PC-3 (cell line): ENCODE results near the gene SLF1. TPM values are rescaled to one million over a fixed set of nuclear protein-coding genes. Genes with fewer than 3 reads are reported as not detected.

Experiments used
- ATAC-seq: fragments of 200-7000 bp; cut with Tn5 transposase; 2 replicates; pipeline ENCODE4 v1.9.1; 2020; ENCODE audit warnings: mild to moderate bottlenecking, moderate library complexity
- BruUV-seq: library from RNA; stranded (reverse); fragments of 400-500 nt; replicated peaks from 2 replicates; lab custom pipeline; 2021; lab: Mats Ljungman, UMichigan
- CTCF ChIA-PET: fragments of 300-600 bp; sonication (Branson Sonifier 250); formaldehyde crosslinking; loops from one replicate; lab custom pipeline; 2022; ENCODE audit warnings: antibody characterized with exemption; lab: Charles Lee
- POLR2A ChIA-PET: fragments of 300-600 bp; sonication (Branson Sonifier 250); formaldehyde crosslinking; loops from one replicate; lab custom pipeline; 2022; ENCODE audit warnings: antibody characterized with exemption; ENCODE audit not compliant: unreplicated experiment; lab: Charles Lee
- DNase-seq: peaks from one replicate; pipeline ENCODE4 v3.0.0-alpha.2; 2015
- H2AFZ ChIP-seq: fragments of 300-600 bp; sonication (generic); 2 replicates; pipeline ENCODE4 v1.6.0; 2016; ENCODE audit warnings: antibody characterized with exemption, low read length
- H3F3A ChIP-seq: fragments of 300-600 bp; sonication (generic); one replicate; pipeline ENCODE4 v1.6.0; 2017; ENCODE audit warnings: antibody characterized with exemption, low read length, control low read depth, mild to moderate bottlenecking; ENCODE audit not compliant: unreplicated experiment
- H3K27ac ChIP-seq: fragments of 300-600 bp; sonication (generic); 2 replicates; pipeline ENCODE4 v1.5.1; 2016; ENCODE audit warnings: mild to moderate bottlenecking, low read length
- H3K27me3 ChIP-seq: fragments of 300-600 bp; sonication (generic); 2 replicates; pipeline ENCODE4 v1.6.1; 2016; ENCODE audit warnings: low read length, mixed read lengths
- H3K36me3 ChIP-seq: fragments of 300-600 bp; sonication (generic); 2 replicates; pipeline ENCODE4 v1.6.1; 2016; ENCODE audit warnings: low read depth, mixed run types, low read length, mixed read lengths
- H3K4me1 ChIP-seq: fragments of 300-600 bp; sonication (generic); 2 replicates; pipeline ENCODE4 v1.5.1; 2016; ENCODE audit warnings: low read length; ENCODE audit not compliant: insufficient read depth
- H3K4me2 ChIP-seq: fragments of 300-600 bp; sonication (generic); 2 replicates; pipeline ENCODE4 v1.6.0; 2016; ENCODE audit warnings: low read length
- H3K4me3 ChIP-seq: fragments of 300-600 bp; sonication (generic); 2 replicates; pipeline ENCODE4 v1.5.1; 2016; ENCODE audit warnings: mild to moderate bottlenecking, low read length, mixed read lengths
- H3K79me2 ChIP-seq: fragments of 300-600 bp; sonication (generic); 2 replicates; pipeline ENCODE4 v1.6.1; 2017; ENCODE audit warnings: low read length, mixed read lengths
- H3K9ac ChIP-seq: fragments of 300-600 bp; sonication (generic); 2 replicates; pipeline ENCODE4 v1.6.0; 2016; ENCODE audit warnings: mild to moderate bottlenecking, low read length
- H3K9me2 ChIP-seq: fragments of 300-600 bp; sonication (generic); replicated peaks from 2 replicates; pipeline ENCODE4 v1.6.1; 2016; ENCODE audit warnings: mixed run types, low read length, mixed read lengths
- H3K9me3 ChIP-seq: fragments of 300-600 bp; sonication (generic); 2 replicates; pipeline ENCODE4 v1.6.1; 2016; ENCODE audit warnings: low read length, mixed read lengths
- H4K20me1 ChIP-seq: fragments of 300-600 bp; sonication (generic); 2 replicates; pipeline ENCODE4 v1.6.1; 2016; ENCODE audit warnings: low read length, mixed read lengths
- EZH2 ChIP-seq: fragments of 300-600 bp; sonication (generic); IDR thresholded peaks from one replicate; pipeline ENCODE4 v1.6.1; 2017; ENCODE audit warnings: antibody characterized with exemption, mild to moderate bottlenecking, low read length; ENCODE audit not compliant: unreplicated experiment
- EZH2phosphoT487 ChIP-seq: fragments of 300-600 bp; sonication (generic); IDR thresholded peaks from 2 replicates; pipeline ENCODE4 v1.6.1; 2018; ENCODE audit warnings: mild to moderate bottlenecking, antibody characterized with exemption, low read length, borderline replicate concordance
- intact Hi-C: fragments of 100-400 bp; cut with micrococcal nuclease; formaldehyde crosslinking; loops from 2 replicates; pipeline ENCODE4 v1.9.0; 2023
- total RNA-seq: library from RNA; depleted of rRNA; stranded (reverse); fragments of >200 nt; gene quantifications from 2 replicates; pipeline ENCODE4 v1.2.3, GENCODE V29; 2014
- TF ChIP-seq, protein P1 (sequence below): fragments of 300-600 bp; sonication (generic); conservative IDR thresholded peaks from 2 replicates; pipeline ENCODE4 v1.5.1; 2017; ENCODE audit warnings: antibody characterized with exemption, low read depth, mild to moderate bottlenecking, low read length

SLF1 gene
- total RNA-seq, 1 experiment from 2014 or later: 23.6 TPM

DNA sequence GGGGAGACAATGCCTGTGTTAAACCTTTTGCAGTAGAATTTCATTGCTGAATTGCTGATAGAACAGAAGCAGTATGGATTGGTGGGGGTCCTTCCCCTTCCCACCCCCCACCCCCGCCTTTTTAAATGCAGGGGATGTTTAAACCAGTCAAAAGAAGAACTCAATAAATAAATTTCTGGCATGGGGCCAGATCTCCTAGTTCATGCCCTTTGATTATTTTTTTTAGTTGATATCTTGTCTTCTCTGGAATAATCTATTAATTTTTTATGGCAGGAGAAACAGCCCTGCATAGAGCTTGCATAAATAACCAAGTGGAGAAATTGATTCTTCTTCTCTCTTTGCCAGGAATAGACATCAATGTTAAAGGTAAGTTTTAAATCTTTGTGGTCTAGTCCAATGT, 72.8 kb downstream of the SLF1 start:
- Histone ChIP-seq H3K9me3 (no peaks in the 10 kb centered on the region), H3K4me2 (no peak overlapping the region), H2AFZ (no peak overlapping the region), H3K9ac (no peak overlapping the region), H3K36me3 (peaks cover 2% of the 10 kb centered on the region; the same call in 1 of the 2 replicates), H3F3A (no peaks in the 10 kb centered on the region), H3K79me2 (no peaks in the 10 kb centered on the region), H3K9me2 (no peaks in the 10 kb centered on the region), H3K4me1 (peaks cover 15% of the 10 kb centered on the region), H3K27ac (no peak overlapping the region), H3K4me3 (no peak overlapping the region), H3K27me3 (no peaks in the 10 kb centered on the region), H4K20me1 (no peaks in the 10 kb centered on the region)
- DNase-seq: no peak
- BruUV-seq: no TSS peak
- TF ChIP-seq EZH2: no peak
- TF ChIP-seq, protein P1, sequence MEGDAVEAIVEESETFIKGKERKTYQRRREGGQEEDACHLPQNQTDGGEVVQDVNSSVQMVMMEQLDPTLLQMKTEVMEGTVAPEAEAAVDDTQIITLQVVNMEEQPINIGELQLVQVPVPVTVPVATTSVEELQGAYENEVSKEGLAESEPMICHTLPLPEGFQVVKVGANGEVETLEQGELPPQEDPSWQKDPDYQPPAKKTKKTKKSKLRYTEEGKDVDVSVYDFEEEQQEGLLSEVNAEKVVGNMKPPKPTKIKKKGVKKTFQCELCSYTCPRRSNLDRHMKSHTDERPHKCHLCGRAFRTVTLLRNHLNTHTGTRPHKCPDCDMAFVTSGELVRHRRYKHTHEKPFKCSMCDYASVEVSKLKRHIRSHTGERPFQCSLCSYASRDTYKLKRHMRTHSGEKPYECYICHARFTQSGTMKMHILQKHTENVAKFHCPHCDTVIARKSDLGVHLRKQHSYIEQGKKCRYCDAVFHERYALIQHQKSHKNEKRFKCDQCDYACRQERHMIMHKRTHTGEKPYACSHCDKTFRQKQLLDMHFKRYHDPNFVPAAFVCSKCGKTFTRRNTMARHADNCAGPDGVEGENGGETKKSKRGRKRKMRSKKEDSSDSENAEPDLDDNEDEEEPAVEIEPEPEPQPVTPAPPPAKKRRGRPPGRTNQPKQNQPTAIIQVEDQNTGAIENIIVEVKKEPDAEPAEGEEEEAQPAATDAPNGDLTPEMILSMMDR: no peak
- no peak for TF ChIP-seq EZH2phosphoT487
- intact Hi-C loops: loop anchor here (5.0 to 10.0 kb wide), 2 partner anchors 46 to 436 kb away; no protein-coding TSS in a partner anchor
- ChIA-PET POLR2A (no interaction called here), CTCF (no interaction called here)
- no peak for ATAC-seq

DNA sequence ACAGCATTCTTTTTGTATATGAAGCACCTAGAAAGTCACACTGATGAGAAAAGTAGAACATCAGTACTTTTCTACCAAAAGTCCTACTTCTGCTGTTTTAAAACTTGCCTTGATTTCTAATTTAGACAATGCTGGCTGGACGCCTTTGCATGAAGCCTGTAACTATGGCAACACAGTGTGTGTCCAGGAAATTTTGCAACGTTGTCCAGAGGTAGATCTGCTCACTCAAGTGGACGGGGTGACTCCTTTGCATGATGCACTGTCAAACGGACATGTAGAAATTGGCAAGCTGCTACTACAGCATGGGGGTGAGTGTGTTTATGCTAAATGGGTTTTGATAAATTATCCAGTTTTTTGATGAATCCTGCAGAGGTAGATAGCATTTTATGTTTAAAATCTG, 73.5 kb downstream of the SLF1 start:
- Histone ChIP-seq H3F3A (no peaks in the 10 kb centered on the region), H3K36me3 (peaks cover 2% of the 10 kb centered on the region; the same call in 1 of the 2 replicates), H2AFZ (no peak overlapping the region), H3K4me3 (no peak overlapping the region), H3K9me2 (no peaks in the 10 kb centered on the region), H3K9me3 (no peaks in the 10 kb centered on the region), H4K20me1 (no peaks in the 10 kb centered on the region), H3K9ac (no peak overlapping the region), H3K79me2 (no peaks in the 10 kb centered on the region), H3K27ac (no peak overlapping the region), H3K27me3 (no peaks in the 10 kb centered on the region), H3K4me2 (no peak overlapping the region), H3K4me1 (peaks cover 15% of the 10 kb centered on the region)
- 0 out of 2 replicates have a peak, but pooled peaks have one; percentile 30 for ATAC-seq
- POLR2A ChIA-PET: no interaction called here
- peak; percentile 32 for DNase-seq
- TF ChIP-seq EZH2phosphoT487 (no peak), EZH2 (no peak)
- TF ChIP-seq, protein P1: no peak
- CTCF ChIA-PET: no interaction called here
- BruUV-seq: no TSS peak
- intact Hi-C loops: loop anchor here (2.0 to 10.0 kb wide), 3 partner anchors 45 to 437 kb away; no protein-coding TSS in a partner anchor

DNA sequence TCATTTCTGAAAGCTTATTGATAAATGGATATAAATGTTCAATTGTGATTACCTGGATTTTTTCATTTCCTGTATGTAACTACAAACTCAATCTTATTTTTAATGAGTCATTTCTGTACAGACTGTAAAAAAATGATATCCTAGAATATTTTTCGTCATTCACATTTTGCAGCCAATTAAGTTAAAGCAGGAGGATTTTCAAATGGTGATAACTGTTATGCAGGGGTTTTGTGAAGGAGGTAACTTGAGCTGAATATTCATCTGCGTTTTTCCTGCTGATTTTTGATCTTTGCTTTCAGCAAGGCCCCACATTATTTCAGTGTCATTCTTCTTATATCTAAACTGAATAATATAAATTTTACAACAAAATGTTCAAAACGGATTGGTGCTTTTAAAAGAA, 74.1 kb downstream of the SLF1 start:
- Histone ChIP-seq H3K4me3 (no peak overlapping the region), H3K9me2 (no peaks in the 10 kb centered on the region), H3F3A (no peaks in the 10 kb centered on the region), H3K4me2 (no peak overlapping the region), H4K20me1 (no peaks in the 10 kb centered on the region), H3K79me2 (no peaks in the 10 kb centered on the region), H3K36me3 (peaks cover 2% of the 10 kb centered on the region; the same call in 1 of the 2 replicates), H3K4me1 (peaks cover 15% of the 10 kb centered on the region), H2AFZ (no peak overlapping the region), H3K9ac (no peak overlapping the region), H3K9me3 (no peaks in the 10 kb centered on the region), H3K27me3 (no peaks in the 10 kb centered on the region), H3K27ac (no peak overlapping the region)
- no peak for ATAC-seq
- no peak for DNase-seq
- intact Hi-C loops: loop anchor here (2.0 to 10.0 kb wide), 3 partner anchors 45 to 438 kb away; no protein-coding TSS in a partner anchor
- CTCF ChIA-PET: no interaction called here
- BruUV-seq: no TSS peak
- TF ChIP-seq EZH2phosphoT487 (no peak), EZH2 (no peak)
- TF ChIP-seq, protein P1: no peak
- POLR2A ChIA-PET: no interaction called here
